HG03460 (cell line): ENCODE measurements around the gene GPR45.

Experiments used
- ATAC-seq: cut with Tn5 transposase; IDR thresholded peaks from one replicate; pipeline ENCODE4 v1.9.1; 2021; ENCODE audit not compliant: unreplicated experiment

The GPR45 gene

GRCh38 chr2:105252271-105252670 is 10.7 kb downstream of the GPR45 start:
- no peak for ATAC-seq

GRCh38 chr2:105254531-105255210 is 13.1 kb downstream of the GPR45 start:
- ATAC-seq: no peak

GRCh38 chr2:105255979-105256378 is 14.4 kb downstream of the GPR45 start:
- ATAC-seq: no peak

GRCh38 chr2:105256431-105257047 is 15.0 kb downstream of the GPR45 start:
- ATAC-seq: no peak

GRCh38 chr2:105257981-105258380 is 16.4 kb downstream of the GPR45 start:
- ATAC-seq: no peak

GRCh38 chr2:105258835-105259350 is 17.4 kb downstream of the GPR45 start:
- ATAC-seq: no peak

- no peak for ATAC-seq
Measured at GRCh38 chr2:105261061-105261460, 19.5 kb downstream of the GPR45 start.

GRCh38 chr2:105262651-105263091 is 21.1 kb downstream of the GPR45 start:
- no peak for ATAC-seq

GRCh38 chr2:105269426-105269825 is 27.9 kb downstream of the GPR45 start:
- ATAC-seq: no peak

- no peak for ATAC-seq
Measured at GRCh38 chr2:105271393-105272045, 30.0 kb downstream of the GPR45 start.

- no peak for ATAC-seq
Measured at GRCh38 chr2:105272176-105272575, 30.6 kb downstream of the GPR45 start.

- no peak for ATAC-seq
Measured at GRCh38 chr2:105274046-105274445, 32.5 kb downstream of the GPR45 start.

- ATAC-seq: no peak
Measured at GRCh38 chr2:105278654-105279053, 37.1 kb downstream of the GPR45 start.

GRCh38 chr2:105279126-105279525 is 37.6 kb downstream of the GPR45 start:
- ATAC-seq: no peak

- no peak for ATAC-seq
Measured at GRCh38 chr2:105280281-105280680, 38.7 kb downstream of the GPR45 start.

- ATAC-seq: no peak
Measured at GRCh38 chr2:105283532-105283931, 42.0 kb downstream of the GPR45 start.

GRCh38 chr2:105287692-105288091 is 46.1 kb downstream of the GPR45 start:
- ATAC-seq: no peak

GRCh38 chr2:105288133-105288532 is 46.6 kb downstream of the GPR45 start:
- ATAC-seq: no peak

- no peak for ATAC-seq
Measured at GRCh38 chr2:105290981-105291660, 49.6 kb downstream of the GPR45 start.

GRCh38 chr2:105291981-105292380 is 50.4 kb downstream of the GPR45 start:
- ATAC-seq: no peak
